ENCODE results near the gene KIR3DL1. TPM values are rescaled to one million over a fixed set of nuclear protein-coding genes. Genes with fewer than 3 reads are reported as not detected.
"Not testable (repeated sequence)": the region's sequence is repeated elsewhere in the genome, so short reads cannot be mapped to it uniquely, and the experiment has no call there.

The KIR3DL1 gene
- total RNA-seq, 4 donors from 2014 or later = not detected

DNA sequence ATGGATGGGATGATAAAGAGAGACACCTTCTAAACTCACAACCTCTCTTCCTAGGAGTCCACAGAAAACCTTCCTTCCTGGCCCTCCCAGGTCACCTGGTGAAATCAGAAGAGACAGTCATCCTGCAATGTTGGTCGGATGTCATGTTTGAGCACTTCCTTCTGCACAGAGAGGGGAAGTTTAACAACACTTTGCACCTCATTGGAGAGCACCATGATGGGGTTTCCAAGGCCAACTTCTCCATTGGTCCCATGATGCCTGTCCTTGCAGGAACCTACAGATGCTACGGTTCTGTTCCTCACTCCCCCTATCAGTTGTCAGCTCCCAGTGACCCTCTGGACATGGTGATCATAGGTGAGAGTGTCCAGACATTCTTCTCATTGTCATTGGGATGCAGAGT is 21.3 kb downstream of the KIR3DL1 start:
- H3K27ac ChIP-seq, H3K27me3 ChIP-seq, DNase-seq, H3K4me3 ChIP-seq, H3K9me3 ChIP-seq, H3K4me1 ChIP-seq, H3K36me3 ChIP-seq: not testable (repeated sequence)

DNA sequence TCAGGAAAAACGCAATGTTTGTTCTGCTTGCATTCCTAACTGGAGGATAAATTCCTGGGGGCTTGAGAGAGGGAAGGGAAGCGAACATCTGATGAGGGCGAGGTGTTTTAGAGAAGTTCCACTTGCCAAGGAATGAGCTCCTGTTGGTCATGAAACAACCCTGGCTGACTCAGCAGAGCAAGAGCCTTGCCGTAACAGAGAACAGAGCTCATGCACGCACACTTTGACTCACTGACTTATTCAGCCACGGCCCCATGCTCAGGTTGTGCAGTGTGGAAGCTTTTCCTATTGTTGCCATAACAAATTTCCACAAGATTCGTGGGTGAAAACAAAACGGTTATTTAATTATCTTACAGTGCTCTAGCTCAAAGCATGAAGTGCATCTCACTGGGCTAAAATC is 26.9 kb downstream of the KIR3DL1 start:
- not testable (repeated sequence) for DNase-seq, H3K27me3 ChIP-seq, H3K4me1 ChIP-seq, H3K4me3 ChIP-seq, H3K9me3 ChIP-seq, H3K27ac ChIP-seq, H3K36me3 ChIP-seq

DNA sequence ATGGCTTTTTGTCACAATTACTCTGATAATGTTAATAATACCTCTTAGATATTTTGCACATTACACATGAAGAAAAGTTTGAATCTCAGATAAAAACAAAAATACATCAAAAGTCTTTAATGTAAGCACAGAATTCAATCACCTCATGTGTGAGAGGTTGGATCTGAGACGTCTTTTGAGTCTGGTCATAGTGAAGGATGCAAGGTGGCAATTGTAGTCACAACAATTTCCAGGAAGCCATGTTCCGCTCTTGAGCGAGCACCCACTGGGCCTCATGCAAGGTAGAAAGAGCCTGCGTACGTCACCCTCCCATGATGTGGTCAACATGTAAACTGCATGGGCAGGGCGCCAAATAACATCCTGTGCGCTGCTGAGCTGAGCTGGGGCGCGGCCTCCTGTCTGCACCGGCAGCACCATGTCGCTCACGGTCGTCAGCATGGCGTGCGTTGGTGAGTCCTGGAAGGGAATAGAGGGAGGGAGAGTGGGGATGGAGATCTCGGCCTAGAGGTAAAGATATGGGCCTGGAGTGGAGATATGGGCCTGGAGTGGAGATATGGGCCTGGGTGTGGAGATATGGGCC is 33.9 kb downstream of the KIR3DL1 start, which contains the start of gene KIR3DL2:
KIR3DL2 (plus strand) TSS at position 383 of the 580 bp plus-strand sequence; CDS start at position 416, 33 bp downstream.
- not testable (repeated sequence) for H3K4me1 ChIP-seq, H3K27ac ChIP-seq, DNase-seq, H3K27me3 ChIP-seq, H3K9me3 ChIP-seq, H3K4me3 ChIP-seq, H3K36me3 ChIP-seq

DNA sequence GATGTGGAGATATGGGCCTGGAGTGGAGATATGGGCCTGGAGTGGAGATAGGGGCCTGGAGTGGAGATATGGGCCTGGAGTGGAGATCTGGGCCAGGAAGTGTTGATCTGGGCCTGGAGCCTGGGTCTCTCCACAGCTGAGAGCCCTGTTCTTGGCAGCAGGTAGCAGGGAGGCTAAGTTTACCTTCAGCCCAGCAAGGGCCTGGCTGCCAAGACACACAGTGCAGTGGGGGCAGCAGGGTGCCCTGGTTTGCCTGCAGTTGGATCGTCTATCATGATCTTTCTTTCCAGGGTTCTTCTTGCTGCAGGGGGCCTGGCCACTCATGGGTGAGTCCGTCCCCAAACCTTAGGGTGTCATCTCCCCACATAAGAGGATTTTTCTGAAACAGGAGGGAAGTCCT is 34.7 kb downstream of the KIR3DL1 start:
- Histone ChIP-seq H3K9me3 (no peaks in the 10 kb centered on the region), H3K4me3 (no peak overlapping the region), H3K4me1 (no peaks in the 10 kb centered on the region), H3K27me3 (no peaks in the 10 kb centered on the region), H3K27ac (no peak overlapping the region), H3K36me3 (no peaks in the 10 kb centered on the region)
- no peak for DNase-seq
- TF ChIP-seq, protein P1, sequence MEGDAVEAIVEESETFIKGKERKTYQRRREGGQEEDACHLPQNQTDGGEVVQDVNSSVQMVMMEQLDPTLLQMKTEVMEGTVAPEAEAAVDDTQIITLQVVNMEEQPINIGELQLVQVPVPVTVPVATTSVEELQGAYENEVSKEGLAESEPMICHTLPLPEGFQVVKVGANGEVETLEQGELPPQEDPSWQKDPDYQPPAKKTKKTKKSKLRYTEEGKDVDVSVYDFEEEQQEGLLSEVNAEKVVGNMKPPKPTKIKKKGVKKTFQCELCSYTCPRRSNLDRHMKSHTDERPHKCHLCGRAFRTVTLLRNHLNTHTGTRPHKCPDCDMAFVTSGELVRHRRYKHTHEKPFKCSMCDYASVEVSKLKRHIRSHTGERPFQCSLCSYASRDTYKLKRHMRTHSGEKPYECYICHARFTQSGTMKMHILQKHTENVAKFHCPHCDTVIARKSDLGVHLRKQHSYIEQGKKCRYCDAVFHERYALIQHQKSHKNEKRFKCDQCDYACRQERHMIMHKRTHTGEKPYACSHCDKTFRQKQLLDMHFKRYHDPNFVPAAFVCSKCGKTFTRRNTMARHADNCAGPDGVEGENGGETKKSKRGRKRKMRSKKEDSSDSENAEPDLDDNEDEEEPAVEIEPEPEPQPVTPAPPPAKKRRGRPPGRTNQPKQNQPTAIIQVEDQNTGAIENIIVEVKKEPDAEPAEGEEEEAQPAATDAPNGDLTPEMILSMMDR (IDR thresholded peaks at IDR 0.05) = no peak
- no peak for TF ChIP-seq POLR2A (IDR thresholded peaks at IDR 0.05)

DNA sequence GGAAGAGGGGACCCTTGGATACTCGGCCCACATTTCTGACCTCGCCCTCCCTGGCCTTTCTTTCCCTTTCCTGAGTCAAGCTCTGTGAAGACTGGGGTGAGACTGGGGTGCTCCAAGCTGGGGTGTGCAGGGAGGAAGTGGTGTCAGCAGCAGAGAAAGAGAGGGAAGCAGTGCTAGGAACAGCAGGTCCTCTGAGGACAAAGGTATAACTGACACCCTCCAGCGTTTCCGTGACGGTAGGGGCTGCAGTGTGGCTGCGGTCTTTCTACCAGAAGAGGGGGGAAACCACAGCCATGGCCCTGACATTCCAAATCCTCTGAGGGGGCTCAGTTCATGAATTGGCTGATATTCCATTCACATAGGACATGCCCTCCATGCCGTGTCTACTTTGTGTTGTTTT is 35.1 kb downstream of the KIR3DL1 start:
- Histone ChIP-seq H3K9me3 (no peaks in the 10 kb centered on the region), H3K27me3 (no peaks in the 10 kb centered on the region), H3K4me3 (no peak overlapping the region), H3K27ac (no peak overlapping the region), H3K4me1 (no peaks in the 10 kb centered on the region), H3K36me3 (no peaks in the 10 kb centered on the region)
- TF ChIP-seq POLR2A (IDR thresholded peaks at IDR 0.05) = no peak
- TF ChIP-seq, protein P1 (IDR thresholded peaks at IDR 0.05) = no peak
- no peak for DNase-seq

DNA sequence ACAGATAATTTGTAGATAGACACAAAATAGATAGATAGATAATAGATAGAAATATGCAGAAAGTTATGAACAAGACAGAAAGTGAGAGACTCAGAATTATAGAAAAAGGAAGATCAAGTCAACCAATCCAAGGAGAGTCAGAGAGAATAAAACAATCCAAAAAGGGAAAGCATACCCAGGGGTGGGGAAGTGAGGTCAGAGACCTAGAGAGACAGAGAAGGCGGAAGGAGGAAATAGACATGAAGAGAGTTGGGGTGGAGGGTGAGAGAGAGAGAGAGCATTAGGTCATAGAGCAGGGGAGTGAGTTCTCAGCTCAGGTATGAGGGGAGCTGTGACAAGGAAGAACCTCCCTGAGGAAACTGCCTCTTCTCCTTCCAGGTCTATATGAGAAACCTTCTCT is 39.0 kb downstream of the KIR3DL1 start:
- H3K27ac ChIP-seq, H3K27me3 ChIP-seq, H3K9me3 ChIP-seq, H3K36me3 ChIP-seq, H3K4me3 ChIP-seq, DNase-seq, H3K4me1 ChIP-seq: not testable (repeated sequence)

DNA sequence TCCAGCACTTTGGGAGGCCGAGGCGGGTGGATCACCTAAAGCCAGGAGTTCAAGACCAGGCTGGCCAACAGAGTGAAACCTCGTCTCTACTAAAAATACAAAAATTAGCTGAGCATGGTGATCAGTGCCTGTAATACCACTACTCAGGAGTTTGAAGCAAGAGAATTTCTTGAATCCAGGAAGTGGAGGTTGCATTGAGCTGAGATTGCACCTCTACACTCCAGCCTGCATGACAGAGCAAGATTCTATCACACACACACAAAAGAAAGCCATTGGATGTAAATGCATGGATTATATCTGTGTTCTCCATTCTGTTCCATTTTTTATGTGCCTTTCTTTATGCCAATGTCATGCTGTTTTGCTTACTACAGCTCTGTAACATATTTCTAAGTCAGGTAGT is 42.2 kb downstream of the KIR3DL1 start:
- not testable (repeated sequence) for H3K27ac ChIP-seq, H3K4me3 ChIP-seq, H3K36me3 ChIP-seq, H3K4me1 ChIP-seq, H3K9me3 ChIP-seq, DNase-seq, H3K27me3 ChIP-seq

DNA sequence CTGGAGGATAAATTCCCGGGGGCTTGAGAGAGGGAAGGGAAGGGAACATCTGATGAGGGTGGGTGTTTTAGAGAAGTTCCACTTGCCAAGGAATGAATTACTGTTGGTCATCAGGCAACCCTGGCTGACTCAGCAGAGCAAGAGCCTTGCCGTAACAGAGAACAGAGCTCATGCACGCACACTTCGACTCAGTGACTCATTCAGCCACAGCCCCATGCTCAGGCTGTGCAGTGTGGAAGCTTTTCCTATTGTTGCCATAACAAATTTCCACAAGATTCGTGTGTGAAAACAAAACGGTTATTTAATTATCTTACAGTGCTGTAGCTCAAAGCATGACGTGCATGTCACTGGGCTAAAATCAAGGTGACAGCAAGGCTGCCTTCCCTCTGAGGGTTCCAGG is 43.2 kb downstream of the KIR3DL1 start:
- not testable (repeated sequence) for H3K4me1 ChIP-seq, H3K27me3 ChIP-seq, DNase-seq, H3K9me3 ChIP-seq, H3K4me3 ChIP-seq, H3K36me3 ChIP-seq, H3K27ac ChIP-seq

DNA sequence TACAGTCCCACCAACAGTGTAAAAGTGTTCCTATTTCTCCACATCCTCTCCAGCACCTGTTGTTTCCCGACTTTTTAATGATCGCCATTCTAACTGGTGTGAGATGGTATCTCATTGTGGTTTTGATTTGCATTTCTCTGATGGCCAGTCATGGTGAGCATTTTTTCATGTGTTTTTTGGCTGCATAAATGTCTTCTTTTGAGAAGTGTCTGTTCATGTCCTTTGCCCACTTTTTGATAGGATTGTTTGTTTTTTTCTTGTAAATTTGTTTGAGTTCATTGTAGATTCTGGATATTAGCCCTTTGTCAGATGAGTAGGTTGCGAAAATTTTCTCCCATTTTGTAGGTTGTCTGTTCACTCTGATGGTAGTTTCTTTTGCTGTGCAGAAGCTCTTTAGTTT is 47.2 kb downstream of the KIR3DL1 start:
- not testable (repeated sequence) for H3K9me3 ChIP-seq, H3K27me3 ChIP-seq, H3K36me3 ChIP-seq, DNase-seq, H3K4me1 ChIP-seq, H3K4me3 ChIP-seq, H3K27ac ChIP-seq
